Erythroblast (primary cell): ENCODE data around the gene AGAP1.
A peak's percentile ranks its signal among the peaks of the same experiment; 100 is the strongest.

Experiments used
- DNase-seq, 2 experiments: peaks; one replicate each; lab custom pipeline; 2025; lab: John Stamatoyannopoulos, UW
- GATA1 ChIP-seq: IDR thresholded peaks from 2 replicates; pipeline ENCODE4 v1.6.1; 2011; ENCODE audit warnings: low read depth, mild to moderate bottlenecking, control low read depth, low read length, moderate library complexity
- POLR2A ChIP-seq: IDR thresholded peaks from 2 replicates; pipeline ENCODE4 v1.6.1; 2011; ENCODE audit warnings: mild to moderate bottlenecking, low read length

AGAP1 gene

GRCh38 chr2:235851828-235852525 is 358.1 kb downstream of the AGAP1 start:
- TF ChIP-seq POLR2A, result no peak
- no peak for TF ChIP-seq GATA1
- no peak for DNase-seq

- DNase-seq, result peak in 1 of 2 experiments; percentile 43
- TF ChIP-seq GATA1, result no peak
- no peak for TF ChIP-seq POLR2A
Measured at GRCh38 chr2:235852526-235852920, 358.7 kb downstream of the AGAP1 start.

GRCh38 chr2:235854276-235854675 is 360.4 kb downstream of the AGAP1 start:
- TF ChIP-seq GATA1 (no peak), POLR2A (no peak)

GRCh38 chr2:235855011-235855410 is 361.2 kb downstream of the AGAP1 start:
- no peak for DNase-seq
- TF ChIP-seq POLR2A, result no peak
- no peak for TF ChIP-seq GATA1

More at GRCh38 chr2:235854276-235854675, 360.4 kb downstream of the AGAP1 start:
- DNase-seq, result no peak

GRCh38 chr2:235856151-235856854 is 362.5 kb downstream of the AGAP1 start:
- DNase-seq, result no peak
- TF ChIP-seq POLR2A, result no peak

GRCh38 chr2:235857598-235857997 is 363.8 kb downstream of the AGAP1 start:
- TF ChIP-seq GATA1 (no peak), POLR2A (no peak)
- DNase-seq, result no peak

GRCh38 chr2:235858881-235859280 is 365.0 kb downstream of the AGAP1 start:
- TF ChIP-seq GATA1, result no peak
- TF ChIP-seq POLR2A, result no peak
- DNase-seq, result no peak

- DNase-seq, result no peak
- TF ChIP-seq POLR2A (no peak), GATA1 (no peak)
Measured at GRCh38 chr2:235859651-235860050, 365.8 kb downstream of the AGAP1 start.

GRCh38 chr2:235860111-235860510 is 366.3 kb downstream of the AGAP1 start:
- TF ChIP-seq POLR2A, result no peak
- no peak for TF ChIP-seq GATA1
- no peak for DNase-seq

- no peak for TF ChIP-seq GATA1
- TF ChIP-seq POLR2A, result no peak
- no peak for DNase-seq
Measured at GRCh38 chr2:235860871-235861270, 367.0 kb downstream of the AGAP1 start.

- no peak for DNase-seq
- TF ChIP-seq GATA1 (no peak), POLR2A (no peak)
Measured at GRCh38 chr2:235861383-235861782, 367.5 kb downstream of the AGAP1 start.

GRCh38 chr2:235863414-235863813 is 369.6 kb downstream of the AGAP1 start:
- TF ChIP-seq GATA1, result no peak
- TF ChIP-seq POLR2A, result no peak
- DNase-seq, result no peak

- TF ChIP-seq GATA1 (no peak), POLR2A (no peak)
- no peak for DNase-seq
Measured at GRCh38 chr2:235864302-235864701, 370.5 kb downstream of the AGAP1 start.

GRCh38 chr2:235864733-235865515 is 371.1 kb downstream of the AGAP1 start:
- no peak for DNase-seq
- TF ChIP-seq GATA1 (no peak), POLR2A (no peak)

GRCh38 chr2:235866373-235866772 is 372.5 kb downstream of the AGAP1 start:
- no peak for DNase-seq
- no peak for TF ChIP-seq POLR2A
- no peak for TF ChIP-seq GATA1
